ENCODE measurements around the gene ASMTL. TPM values are rescaled to one million over a fixed set of nuclear protein-coding genes. Genes with fewer than 3 reads are reported as not detected.

Gene ASMTL
- total RNA-seq, 1 donor from 2014 or later = 45.5 TPM

- TF ChIP-seq CTCF (IDR thresholded peaks at IDR 0.05; ENCODE audit: partially characterized antibody, unreplicated experiment) = no peak
- no peak overlapping the region for H3K4me3 Mint-ChIP-seq (ENCODE audit: unreplicated experiment)
- H3K4me1 Mint-ChIP-seq (ENCODE audit: low read depth, unreplicated experiment) = peaks cover 4% of the 10 kb centered on the region
- DNase-seq = peak; percentile 10
- H3K9me3 Mint-ChIP-seq (ENCODE audit: unreplicated experiment) = peaks cover 13% of the 10 kb centered on the region
- H3K27me3 Mint-ChIP-seq (ENCODE audit: unreplicated experiment) = no peaks in the 10 kb centered on the region
- peaks cover 6% of the 10 kb centered on the region for H3K36me3 Mint-ChIP-seq (ENCODE audit: unreplicated experiment)
- H3K27ac Mint-ChIP-seq (ENCODE audit: unreplicated experiment) = no peak overlapping the region
Measured at GRCh38 chrX:1387141-1387776, 65.5 kb downstream of the ASMTL start.

- H3K27me3 Mint-ChIP-seq (ENCODE audit: unreplicated experiment) = no peaks in the 10 kb centered on the region
- H3K4me3 Mint-ChIP-seq (ENCODE audit: unreplicated experiment) = no peak overlapping the region
- TF ChIP-seq CTCF (IDR thresholded peaks at IDR 0.05; ENCODE audit: partially characterized antibody, unreplicated experiment) = no peak
- peaks cover 6% of the 10 kb centered on the region for H3K36me3 Mint-ChIP-seq (ENCODE audit: unreplicated experiment)
- peaks cover 13% of the 10 kb centered on the region for H3K9me3 Mint-ChIP-seq (ENCODE audit: unreplicated experiment)
- H3K4me1 Mint-ChIP-seq (ENCODE audit: low read depth, unreplicated experiment) = peaks cover 4% of the 10 kb centered on the region
- peak overlapping the region; percentile 48 for H3K27ac Mint-ChIP-seq (ENCODE audit: unreplicated experiment)
- peak; percentile 8 for DNase-seq
Measured at GRCh38 chrX:1386338-1387127, 66.2 kb downstream of the ASMTL start.

GRCh38 chrX:1385253-1386223, 67.2 kb downstream of the ASMTL start:
- peak; percentile 8 for DNase-seq
- Mint-ChIP-seq H3K4me3 (ENCODE audit: unreplicated experiment) (no peak overlapping the region), H3K27me3 (ENCODE audit: unreplicated experiment) (peaks cover 2% of the 10 kb centered on the region), H3K4me1 (ENCODE audit: low read depth, unreplicated experiment) (peaks cover 4% of the 10 kb centered on the region), H3K27ac (ENCODE audit: unreplicated experiment) (no peak overlapping the region), H3K9me3 (ENCODE audit: unreplicated experiment) (peaks cover 6% of the 10 kb centered on the region), H3K36me3 (ENCODE audit: unreplicated experiment) (peaks cover 6% of the 10 kb centered on the region)
- no peak for TF ChIP-seq CTCF (IDR thresholded peaks at IDR 0.05; ENCODE audit: partially characterized antibody, unreplicated experiment)

- no peak for TF ChIP-seq CTCF (IDR thresholded peaks at IDR 0.05; ENCODE audit: partially characterized antibody, unreplicated experiment)
- H3K36me3 Mint-ChIP-seq (ENCODE audit: unreplicated experiment) = peaks cover 6% of the 10 kb centered on the region
- H3K27me3 Mint-ChIP-seq (ENCODE audit: unreplicated experiment) = peaks cover 4% of the 10 kb centered on the region
- peaks cover 4% of the 10 kb centered on the region for H3K4me1 Mint-ChIP-seq (ENCODE audit: low read depth, unreplicated experiment)
- H3K9me3 Mint-ChIP-seq (ENCODE audit: unreplicated experiment) = peaks cover 6% of the 10 kb centered on the region
- DNase-seq = peak; percentile 7
- H3K4me3 Mint-ChIP-seq (ENCODE audit: unreplicated experiment) = no peak overlapping the region
- H3K27ac Mint-ChIP-seq (ENCODE audit: unreplicated experiment) = no peak overlapping the region
Measured at GRCh38 chrX:1384658-1385252, 68.0 kb downstream of the ASMTL start.
